ENCODE measurements around the gene SH3RF1.

GRCh38 chr4:169060391-169061091 lies 210.2 kb downstream of the SH3RF1 start:
- no peak for TF ChIP-seq POLR2A (IDR thresholded peaks at IDR 0.05)
- no peak for TF ChIP-seq CTCF (IDR thresholded peaks at IDR 0.05)

Measured in prostate gland (tissue), 2 donors.